Esophagus squamous epithelium (tissue), 5 donors: ENCODE measurements around the gene XPNPEP2. TPM values are rescaled to one million over a fixed set of nuclear protein-coding genes. Genes with fewer than 3 reads are reported as not detected.

Experiments used
- DNase-seq: peaks from one replicate; lab custom pipeline; 2025; lab: John Stamatoyannopoulos, UW
- H3K27ac ChIP-seq, 4 donors: fragments of 200-600 bp; sonication (generic); one replicate each; pipeline ENCODE4 v1.5.1; 2016 to 2019; ENCODE audit warnings: mild to moderate bottlenecking in 1 of 4
- H3K27me3 ChIP-seq, 4 donors: fragments of 200-600 bp; sonication (generic); 1 replicate in 3 of 4; 2 replicates in 1 of 4; pipeline versions ENCODE4 v1.5.1 to v1.6.0; 2017 to 2021; ENCODE audit warnings: antibody characterized with exemption in 1 of 4
- H3K36me3 ChIP-seq, 3 donors: fragments of 200-600 bp; sonication (generic); one replicate each; pipeline ENCODE4 v1.5.1; 2016 to 2019
- H3K4me1 ChIP-seq, 3 donors: fragments of 200-600 bp; sonication (generic); one replicate each; pipeline ENCODE4 v1.5.1; 2017 to 2019
- H3K4me3 ChIP-seq, 4 donors: fragments of 200-600 bp; sonication (generic); 1 replicate in 3 of 4; 2 replicates in 1 of 4; pipeline ENCODE4 v1.5.1; 2016 to 2019; ENCODE audit warnings: mild to moderate bottlenecking in 2 of 4, moderate library complexity in 1 of 4
- H3K9me3 ChIP-seq, 3 donors: fragments of 200-600 bp; sonication (generic); one replicate each; pipeline ENCODE4 v1.5.1; 2016 to 2019
- CTCF ChIP-seq, 6 experiments: fragments of 450-650 bp in 4 of 6; fragments of 200-600 bp in 2 of 6; sonication (generic) in 2 of 6; IDR thresholded peaks; one replicate each; pipeline ENCODE4 v1.5.1; 2016 to 2019; ENCODE audit warnings: antibody characterized with exemption in 6 of 6, mild to moderate bottlenecking in 4 of 6, moderate library complexity in 4 of 6
- POLR2A ChIP-seq, 4 donors: fragments of 450-650 bp; IDR thresholded peaks; one replicate each; pipeline ENCODE4 v1.6.1; 2017; ENCODE audit warnings: antibody characterized with exemption in 4 of 4, mild to moderate bottlenecking in 4 of 4, moderate library complexity in 3 of 4
- WGBS, 2 donors: methylation state at CpG; one replicate each; pipeline ENCODE4 v1.1.5; 2018; 5-methylcytosine and 5-hydroxymethylcytosine counted together
- intact Hi-C: fragments of 100-400 bp; cut with DNase I; formaldehyde crosslinking; loops from one replicate; pipeline ENCODE4 v1.15.0; 2022
- total RNA-seq, 4 donors: library from RNA; depleted of rRNA; stranded (reverse); fragments of >200 nt; gene quantifications; one replicate each; pipeline ENCODE4 v1.1.0, GENCODE V29; 2016
- donor health status: DM: yes; HTN: yes; CAD: no.

The XPNPEP2 gene
- total RNA-seq, 4 donors from 2014 or later: 0.88 to 5.7 (median 3.6) TPM; not detected in 1

GRCh38 chrX:129719268-129719667 lies 19.5 kb upstream of the XPNPEP2 start:
- Histone ChIP-seq H3K9me3 (no peaks in the 10 kb centered on the region), H3K4me1 (no peaks in the 10 kb centered on the region), H3K27me3 (peaks cover 0 to 5% (median 0%) of the 10 kb centered on the region in 4 donors), H3K4me3 (no peak overlapping the region), H3K36me3 (no peaks in the 10 kb centered on the region), H3K27ac (no peak overlapping the region)
- 64 to 100% methylated on average over 2 of the region's 2 CpGs for WGBS, 2 donors
- TF ChIP-seq POLR2A (IDR thresholded peaks at IDR 0.05) (no peak), CTCF (IDR thresholded peaks at IDR 0.05) (no peak)
- intact Hi-C loops: no loop called here
- DNase-seq: no peak

- H3K4me3 ChIP-seq: no peak overlapping the region
- intact Hi-C loops: no loop called here
- TF ChIP-seq POLR2A (IDR thresholded peaks at IDR 0.05) (no peak), CTCF (IDR thresholded peaks at IDR 0.05) (no peak)
- no peaks in the 10 kb centered on the region for H3K36me3 ChIP-seq
- H3K9me3 ChIP-seq: no peaks in the 10 kb centered on the region
- H3K27ac ChIP-seq: no peak overlapping the region
- DNase-seq: no peak
- WGBS, 2 donors: 30 to 64% methylated on average over 2 to 8 of the region's 11 CpGs
- H3K4me1 ChIP-seq: no peaks in the 10 kb centered on the region
- peaks cover 0 to 5% (median 0%) of the 10 kb centered on the region in 4 donors for H3K27me3 ChIP-seq
Measured at GRCh38 chrX:129719931-129720530, 18.7 kb upstream of the XPNPEP2 start.

- no peaks in the 10 kb centered on the region for H3K9me3 ChIP-seq
- DNase-seq: no peak
- no peak for TF ChIP-seq POLR2A (IDR thresholded peaks at IDR 0.05)
- TF ChIP-seq CTCF (IDR thresholded peaks at IDR 0.05): no peak
- peaks cover 0 to 5% (median 0%) of the 10 kb centered on the region in 4 donors for H3K27me3 ChIP-seq
- WGBS, 2 donors: 89 to 100% methylated on average over 4 to 6 of the region's 6 CpGs
- no peaks in the 10 kb centered on the region for H3K4me1 ChIP-seq
- H3K27ac ChIP-seq: no peak overlapping the region
- intact Hi-C loops: no loop called here
- H3K4me3 ChIP-seq: no peak overlapping the region
- H3K36me3 ChIP-seq: no peaks in the 10 kb centered on the region
Measured at GRCh38 chrX:129720741-129721140, 18.0 kb upstream of the XPNPEP2 start.

GRCh38 chrX:129721414-129721813 lies 17.4 kb upstream of the XPNPEP2 start:
- Histone ChIP-seq H3K27ac (no peak overlapping the region), H3K4me3 (no peak overlapping the region), H3K27me3 (peaks cover 0 to 5% (median 0%) of the 10 kb centered on the region in 4 donors), H3K4me1 (no peaks in the 10 kb centered on the region), H3K36me3 (no peaks in the 10 kb centered on the region), H3K9me3 (no peaks in the 10 kb centered on the region)
- DNase-seq: no peak
- TF ChIP-seq CTCF (IDR thresholded peaks at IDR 0.05): no peak
- TF ChIP-seq POLR2A (IDR thresholded peaks at IDR 0.05): no peak
- 46% methylated on average over 2 of the region's 2 CpGs; no CpG with 5 or more reads in 1 of the 2 donors for WGBS, 2 donors
- intact Hi-C loops: no loop called here

GRCh38 chrX:129721870-129722269 lies 16.9 kb upstream of the XPNPEP2 start:
- no peak for TF ChIP-seq CTCF (IDR thresholded peaks at IDR 0.05)
- no peak for TF ChIP-seq POLR2A (IDR thresholded peaks at IDR 0.05)
- Histone ChIP-seq H3K27ac (no peak overlapping the region), H3K27me3 (peaks cover 0 to 5% (median 0%) of the 10 kb centered on the region in 4 donors), H3K36me3 (no peaks in the 10 kb centered on the region), H3K4me3 (no peak overlapping the region), H3K4me1 (no peaks in the 10 kb centered on the region), H3K9me3 (no peaks in the 10 kb centered on the region)
- intact Hi-C loops: no loop called here
- DNase-seq: no peak
- WGBS, 2 donors: 67 to 74% methylated on average over 2 to 4 of the region's 4 CpGs
